ENCODE measurements around the gene NKAIN2. TPM values are rescaled to one million over a fixed set of nuclear protein-coding genes. Genes with fewer than 3 reads are reported as not detected.

The NKAIN2 gene
- total and polyA plus RNA-seq, 9 of the 15 experiments (the other 6 are each of a cell fraction or from before 2014, with no cell fraction given) = not detected

DNA sequence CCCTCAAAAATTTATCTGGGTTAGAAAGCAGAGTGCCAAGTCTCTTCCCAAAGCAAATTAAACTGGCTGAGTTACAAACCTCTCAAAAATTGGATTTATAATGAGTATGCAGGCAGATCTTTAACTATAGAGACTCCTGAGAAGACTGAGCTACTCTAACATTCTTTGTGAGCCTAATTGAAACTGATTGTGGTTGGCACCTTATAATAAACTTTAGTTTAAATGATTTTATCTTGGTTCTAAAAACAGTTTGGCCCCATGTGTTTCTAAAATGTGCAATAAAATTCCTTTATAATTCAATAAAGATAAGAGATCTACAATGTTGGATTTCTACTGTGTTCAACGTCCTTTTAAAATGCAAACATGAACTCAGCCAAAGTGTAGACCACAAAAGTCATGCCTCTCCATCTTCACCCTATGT lies 678.4 kb downstream of the NKAIN2 start:
- Histone ChIP-seq H3K4me2 (ENCODE audit: insufficient read depth, low read length) (no peak overlapping the region), H4K20me1 (replicated peaks; ENCODE audit: control insufficient read depth, insufficient read depth, low read length) (no peaks in the 10 kb centered on the region), H3K4me3 (no peak overlapping the region), H2AFZ (ENCODE audit: low read depth, low read length) (no peak overlapping the region), H3K9ac (ENCODE audit: insufficient read depth in 1 of 2, low read depth in 2 of 2, low read length in 2 of 2) (no peak overlapping the region), H3K9me1 (ENCODE audit: control insufficient read depth, insufficient read depth, low read length) (no peaks in the 10 kb centered on the region), H3K27me3 (ENCODE audit: control insufficient read depth in 2 of 2, insufficient read depth in 2 of 2, low read length in 2 of 2) (no peaks in the 10 kb centered on the region), H3K79me2 (ENCODE audit: control insufficient read depth, insufficient read depth, low read length) (no peaks in the 10 kb centered on the region), H3K27ac (ENCODE audit: extremely low read depth, low read depth, low read length) (no peak overlapping the region), H3K9me3 (replicated peaks; ENCODE audit: control insufficient read depth, insufficient read depth, low read depth, low read length) (no peaks in the 10 kb centered on the region), H3K4me1 (replicated peaks in 1 of 2; ENCODE audit: control insufficient read depth in 2 of 2, insufficient read depth in 2 of 2, low read length in 2 of 2) (no peaks in the 10 kb centered on the region), H3K36me3 (ENCODE audit: control insufficient read depth, insufficient read depth, low read length) (no peaks in the 10 kb centered on the region)
- intact Hi-C loops (cut with micrococcal nuclease) = no loop called here
- 0% methylated on average over 1 of the region's 1 CpG for WGBS (ENCODE audit: insufficient coverage, low coverage, missing lambda C conversion rate)
- no peak for DNase-seq (ENCODE audit: extremely low read depth in 1 of 4, low spot score in 3 of 4)
- no peak for ATAC-seq
- no TSS peak for BruUV-seq (replicated peaks)
- CTCF ChIA-PET (ENCODE audit: low intra/inter-chr PET ratio) = no interaction called here
- in situ Hi-C loops (cut with MboI) = no loop called here
- POLR2A ChIA-PET = no interaction called here
- no peak for FAIRE-seq
- TF ChIP-seq RAD51 (IDR thresholded peaks at IDR 0.05; ENCODE audit: borderline replicate concordance, low read depth) (no peak), ZNF445 (CRISPR knock-in tag; IDR thresholded peaks at IDR 0.05; ENCODE audit: low read depth) (no peak), RBM25 (IDR thresholded peaks at IDR 0.05; ENCODE audit: low read depth, low read length, severe bottlenecking) (no peak), SIX5 (IDR thresholded peaks at IDR 0.05; ENCODE audit: borderline replicate concordance in 1 of 2, insufficient read depth in 1 of 2, low read depth in 1 of 2, low read length in 2 of 2) (no peak), ZNF143 (CRISPR knock-in tag; IDR thresholded peaks at IDR 0.05) (no peak), PCBP2 (IDR thresholded peaks at IDR 0.05; ENCODE audit: low read depth, low read length, poor library complexity, severe bottlenecking) (no peak), RBM17 (IDR thresholded peaks at IDR 0.05; ENCODE audit: borderline replicate concordance, low read depth, low read length) (no peak), POLR2G (IDR thresholded peaks at IDR 0.05; ENCODE audit: low read depth, low read length) (no peak), ZNF507 (tag; conservative IDR thresholded peaks at IDR 0.05) (no peak), ZNF384 (IDR thresholded peaks at IDR 0.05; ENCODE audit: low read depth, low read length) (no peak), RHOXF2B (CRISPR knock-in tag; conservative IDR thresholded peaks at IDR 0.05) (no peak), SIN3A (IDR thresholded peaks at IDR 0.05; ENCODE audit: borderline replicate concordance in 2 of 2, control insufficient read depth in 1 of 2, low read depth in 2 of 2, low read length in 2 of 2) (no peak)
- TF ChIP-seq, protein P1, sequence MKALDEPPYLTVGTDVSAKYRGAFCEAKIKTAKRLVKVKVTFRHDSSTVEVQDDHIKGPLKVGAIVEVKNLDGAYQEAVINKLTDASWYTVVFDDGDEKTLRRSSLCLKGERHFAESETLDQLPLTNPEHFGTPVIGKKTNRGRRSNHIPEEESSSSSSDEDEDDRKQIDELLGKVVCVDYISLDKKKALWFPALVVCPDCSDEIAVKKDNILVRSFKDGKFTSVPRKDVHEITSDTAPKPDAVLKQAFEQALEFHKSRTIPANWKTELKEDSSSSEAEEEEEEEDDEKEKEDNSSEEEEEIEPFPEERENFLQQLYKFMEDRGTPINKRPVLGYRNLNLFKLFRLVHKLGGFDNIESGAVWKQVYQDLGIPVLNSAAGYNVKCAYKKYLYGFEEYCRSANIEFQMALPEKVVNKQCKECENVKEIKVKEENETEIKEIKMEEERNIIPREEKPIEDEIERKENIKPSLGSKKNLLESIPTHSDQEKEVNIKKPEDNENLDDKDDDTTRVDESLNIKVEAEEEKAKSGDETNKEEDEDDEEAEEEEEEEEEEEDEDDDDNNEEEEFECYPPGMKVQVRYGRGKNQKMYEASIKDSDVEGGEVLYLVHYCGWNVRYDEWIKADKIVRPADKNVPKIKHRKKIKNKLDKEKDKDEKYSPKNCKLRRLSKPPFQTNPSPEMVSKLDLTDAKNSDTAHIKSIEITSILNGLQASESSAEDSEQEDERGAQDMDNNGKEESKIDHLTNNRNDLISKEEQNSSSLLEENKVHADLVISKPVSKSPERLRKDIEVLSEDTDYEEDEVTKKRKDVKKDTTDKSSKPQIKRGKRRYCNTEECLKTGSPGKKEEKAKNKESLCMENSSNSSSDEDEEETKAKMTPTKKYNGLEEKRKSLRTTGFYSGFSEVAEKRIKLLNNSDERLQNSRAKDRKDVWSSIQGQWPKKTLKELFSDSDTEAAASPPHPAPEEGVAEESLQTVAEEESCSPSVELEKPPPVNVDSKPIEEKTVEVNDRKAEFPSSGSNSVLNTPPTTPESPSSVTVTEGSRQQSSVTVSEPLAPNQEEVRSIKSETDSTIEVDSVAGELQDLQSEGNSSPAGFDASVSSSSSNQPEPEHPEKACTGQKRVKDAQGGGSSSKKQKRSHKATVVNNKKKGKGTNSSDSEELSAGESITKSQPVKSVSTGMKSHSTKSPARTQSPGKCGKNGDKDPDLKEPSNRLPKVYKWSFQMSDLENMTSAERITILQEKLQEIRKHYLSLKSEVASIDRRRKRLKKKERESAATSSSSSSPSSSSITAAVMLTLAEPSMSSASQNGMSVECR (CRISPR knock-in tag; IDR thresholded peaks at IDR 0.05) = no peak
- TF ChIP-seq, protein P2, sequence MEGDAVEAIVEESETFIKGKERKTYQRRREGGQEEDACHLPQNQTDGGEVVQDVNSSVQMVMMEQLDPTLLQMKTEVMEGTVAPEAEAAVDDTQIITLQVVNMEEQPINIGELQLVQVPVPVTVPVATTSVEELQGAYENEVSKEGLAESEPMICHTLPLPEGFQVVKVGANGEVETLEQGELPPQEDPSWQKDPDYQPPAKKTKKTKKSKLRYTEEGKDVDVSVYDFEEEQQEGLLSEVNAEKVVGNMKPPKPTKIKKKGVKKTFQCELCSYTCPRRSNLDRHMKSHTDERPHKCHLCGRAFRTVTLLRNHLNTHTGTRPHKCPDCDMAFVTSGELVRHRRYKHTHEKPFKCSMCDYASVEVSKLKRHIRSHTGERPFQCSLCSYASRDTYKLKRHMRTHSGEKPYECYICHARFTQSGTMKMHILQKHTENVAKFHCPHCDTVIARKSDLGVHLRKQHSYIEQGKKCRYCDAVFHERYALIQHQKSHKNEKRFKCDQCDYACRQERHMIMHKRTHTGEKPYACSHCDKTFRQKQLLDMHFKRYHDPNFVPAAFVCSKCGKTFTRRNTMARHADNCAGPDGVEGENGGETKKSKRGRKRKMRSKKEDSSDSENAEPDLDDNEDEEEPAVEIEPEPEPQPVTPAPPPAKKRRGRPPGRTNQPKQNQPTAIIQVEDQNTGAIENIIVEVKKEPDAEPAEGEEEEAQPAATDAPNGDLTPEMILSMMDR (IDR thresholded peaks at IDR 0.05 in 2 of 3, conservative IDR thresholded peaks at IDR 0.05 in 1 of 3; ENCODE audit: insufficient read depth in 2 of 3, low read depth in 1 of 3, low read length in 3 of 3) = no peak
- TF ChIP-seq, protein P3, sequence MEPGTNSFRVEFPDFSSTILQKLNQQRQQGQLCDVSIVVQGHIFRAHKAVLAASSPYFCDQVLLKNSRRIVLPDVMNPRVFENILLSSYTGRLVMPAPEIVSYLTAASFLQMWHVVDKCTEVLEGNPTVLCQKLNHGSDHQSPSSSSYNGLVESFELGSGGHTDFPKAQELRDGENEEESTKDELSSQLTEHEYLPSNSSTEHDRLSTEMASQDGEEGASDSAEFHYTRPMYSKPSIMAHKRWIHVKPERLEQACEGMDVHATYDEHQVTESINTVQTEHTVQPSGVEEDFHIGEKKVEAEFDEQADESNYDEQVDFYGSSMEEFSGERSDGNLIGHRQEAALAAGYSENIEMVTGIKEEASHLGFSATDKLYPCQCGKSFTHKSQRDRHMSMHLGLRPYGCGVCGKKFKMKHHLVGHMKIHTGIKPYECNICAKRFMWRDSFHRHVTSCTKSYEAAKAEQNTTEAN (CRISPR knock-in tag; IDR thresholded peaks at IDR 0.05) = no peak
